ENCODE measurements around the gene ARHGAP26. TPM values are rescaled to one million over a fixed set of nuclear protein-coding genes. Genes with fewer than 3 reads are reported as not detected.

The ARHGAP26 gene
- total and polyA plus RNA-seq, 2 of the 4 experiments (the other 2 are of a cell fraction): 0.54 to 0.56 TPM

DNA sequence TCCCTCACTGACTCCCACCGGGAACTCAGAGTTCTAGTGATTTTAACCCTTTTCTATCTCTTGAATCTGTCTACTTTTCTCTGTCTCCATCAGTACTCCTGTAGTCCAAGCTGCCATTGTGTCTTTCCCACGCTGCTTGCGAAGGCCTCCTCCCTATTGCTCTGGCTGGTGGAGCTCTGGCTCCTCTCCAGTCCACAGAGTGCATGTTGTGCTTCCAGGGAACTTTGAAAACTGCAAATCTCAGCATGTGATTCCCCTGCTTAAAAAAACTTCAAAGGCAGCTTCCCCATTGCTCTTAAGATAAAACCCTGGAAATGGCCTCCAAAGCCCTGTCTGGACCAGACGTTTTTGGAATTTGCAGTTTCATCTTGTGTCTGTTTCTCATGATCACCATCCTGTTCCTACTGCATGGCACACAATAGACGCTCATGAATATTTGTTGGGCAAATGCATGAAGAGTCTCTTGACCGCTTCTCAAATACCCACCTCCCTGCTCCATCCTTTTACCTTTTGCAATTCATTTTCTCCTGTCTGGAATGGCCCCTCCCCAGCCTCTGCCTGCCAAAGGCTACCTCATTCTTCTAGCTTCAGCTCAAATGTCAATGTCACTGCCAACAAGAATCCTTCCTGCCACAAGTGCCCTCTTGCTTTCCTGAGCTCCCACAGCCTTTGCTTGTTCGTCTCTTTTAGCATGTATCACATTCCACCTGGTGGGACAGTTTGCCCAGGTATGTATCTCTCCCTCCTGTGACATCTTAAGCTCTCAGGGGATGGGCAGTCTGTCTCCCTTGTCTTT is 293.2 kb downstream of the ARHGAP26 start:
- H3K18ac ChIP-seq (ENCODE audit: low read depth, low read length): peak overlapping the region; percentile 93
- no peak overlapping the region for H3K4me2 ChIP-seq (ENCODE audit: low read depth, low read length)
- H3K23ac ChIP-seq (ENCODE audit: low read depth, low read length): peak overlapping the region; percentile 85
- ChIA-PET CTCF (interaction anchor here (0.5 to 1.6 kb wide), 4 partner anchors 57 to 491 kb away, joined by 3 to 8 read pairs (median 3); no protein-coding TSS in a partner anchor), POLR2A (ENCODE audit: unreplicated experiment) (no interaction called here)
- peak overlapping the region; percentile 66 for H4K5ac ChIP-seq (ENCODE audit: low read depth, low read length)
- DNase-seq (peak; percentile 51), ATAC-seq (ENCODE audit: low read depth) (no peak)
- in situ Hi-C loops (cut with MboI; ENCODE audit: low sequenced_read_pairs) (no loop called here), dilution Hi-C loops (cut with HindIII; ENCODE audit: low sequenced_read_pairs, unreplicated experiment) (no loop called here), intact Hi-C loops (cut with micrococcal nuclease) (loop anchor here (5.0 kb wide), 1 partner anchor 36 kb away; no protein-coding TSS in a partner anchor)
- H3K9me1 ChIP-seq (ENCODE audit: insufficient read depth, low read length): peaks cover 36% of the 10 kb centered on the region
- H4K20me1 ChIP-seq (ENCODE audit: insufficient read depth, low read length): no peaks in the 10 kb centered on the region
- H3K4ac ChIP-seq (ENCODE audit: low read depth, low read length): peak overlapping the region; percentile 95
- H2BK15ac ChIP-seq (ENCODE audit: low read depth, low read length): peak overlapping the region; percentile 95
- H3K9me3 ChIP-seq (ENCODE audit: control insufficient read depth, insufficient read depth, low read length): no peaks in the 10 kb centered on the region
- peak overlapping the region; percentile 67 for H2AFZ ChIP-seq (replicated peaks; ENCODE audit: low read length, poor library complexity)
- no TSS peak for BruUV-seq (replicated peaks)
- H3K4me1 ChIP-seq (ENCODE audit: control insufficient read depth, insufficient read depth, low read length): peaks cover 43% of the 10 kb centered on the region
- H3K14ac ChIP-seq (replicated peaks; ENCODE audit: low read depth, low read length): peak overlapping the region; percentile 93
- no peak overlapping the region for H3K9ac ChIP-seq (ENCODE audit: low read depth, low read length)
- no peak overlapping the region for H3K4me3 ChIP-seq (ENCODE audit: insufficient read depth, low read depth, low read length)
- H3K27ac ChIP-seq (ENCODE audit: insufficient read depth, low read length): peak overlapping the region; percentile 30; the same call in 1 of the 2 replicates
- H3K56ac ChIP-seq (ENCODE audit: extremely low read depth, insufficient read depth, low read length): 0 out of 2 replicates have a peak overlapping the region, but pooled peaks have one; percentile 11
- H3K36me3 ChIP-seq (ENCODE audit: control insufficient read depth, insufficient read depth, low read length): no peaks in the 10 kb centered on the region
- peaks cover 0 to 14% of the 10 kb centered on the region in 2 experiments; a peak in 2 of 4 replicates for H3K79me1 ChIP-seq (ENCODE audit: low read depth in 1 of 2, low read length in 2 of 2)
- H4K8ac ChIP-seq (ENCODE audit: low read depth in 2 of 2, low read length in 2 of 2): peak overlapping the region; percentile 50 to 83
- H2BK5ac ChIP-seq (ENCODE audit: low read depth, low read length, poor library complexity, severe bottlenecking): peak overlapping the region; percentile 92
- peak overlapping the region; percentile 76 for H2BK20ac ChIP-seq (ENCODE audit: low read depth, low read length)
- H3K27me3 ChIP-seq (ENCODE audit: control insufficient read depth, insufficient read depth, low read length): no peaks in the 10 kb centered on the region
- H2AK5ac ChIP-seq (ENCODE audit: low read depth, low read length): peak overlapping the region; percentile 94
- 56% methylated on average over 5 of the region's 7 CpGs; no CpG with 5 or more reads in 1 of the 2 experiments for WGBS, 2 experiments (ENCODE audit: extremely low coverage in 2 of 2, insufficient read length in 1 of 2)
- peak overlapping the region; percentile 88 for H2AK9ac ChIP-seq (replicated peaks; ENCODE audit: low read depth, low read length, poor library complexity)
- peak overlapping the region; percentile 97 for H2BK120ac ChIP-seq (ENCODE audit: low read depth, low read length)
- peak overlapping the region; percentile 88 for H4K91ac ChIP-seq (ENCODE audit: insufficient read depth, low read depth, low read length)
- TF ChIP-seq, protein P1, sequence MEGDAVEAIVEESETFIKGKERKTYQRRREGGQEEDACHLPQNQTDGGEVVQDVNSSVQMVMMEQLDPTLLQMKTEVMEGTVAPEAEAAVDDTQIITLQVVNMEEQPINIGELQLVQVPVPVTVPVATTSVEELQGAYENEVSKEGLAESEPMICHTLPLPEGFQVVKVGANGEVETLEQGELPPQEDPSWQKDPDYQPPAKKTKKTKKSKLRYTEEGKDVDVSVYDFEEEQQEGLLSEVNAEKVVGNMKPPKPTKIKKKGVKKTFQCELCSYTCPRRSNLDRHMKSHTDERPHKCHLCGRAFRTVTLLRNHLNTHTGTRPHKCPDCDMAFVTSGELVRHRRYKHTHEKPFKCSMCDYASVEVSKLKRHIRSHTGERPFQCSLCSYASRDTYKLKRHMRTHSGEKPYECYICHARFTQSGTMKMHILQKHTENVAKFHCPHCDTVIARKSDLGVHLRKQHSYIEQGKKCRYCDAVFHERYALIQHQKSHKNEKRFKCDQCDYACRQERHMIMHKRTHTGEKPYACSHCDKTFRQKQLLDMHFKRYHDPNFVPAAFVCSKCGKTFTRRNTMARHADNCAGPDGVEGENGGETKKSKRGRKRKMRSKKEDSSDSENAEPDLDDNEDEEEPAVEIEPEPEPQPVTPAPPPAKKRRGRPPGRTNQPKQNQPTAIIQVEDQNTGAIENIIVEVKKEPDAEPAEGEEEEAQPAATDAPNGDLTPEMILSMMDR (conservative IDR thresholded peaks at IDR 0.05; ENCODE audit: low read depth, low read length): no peak
- TF ChIP-seq, protein P2, sequence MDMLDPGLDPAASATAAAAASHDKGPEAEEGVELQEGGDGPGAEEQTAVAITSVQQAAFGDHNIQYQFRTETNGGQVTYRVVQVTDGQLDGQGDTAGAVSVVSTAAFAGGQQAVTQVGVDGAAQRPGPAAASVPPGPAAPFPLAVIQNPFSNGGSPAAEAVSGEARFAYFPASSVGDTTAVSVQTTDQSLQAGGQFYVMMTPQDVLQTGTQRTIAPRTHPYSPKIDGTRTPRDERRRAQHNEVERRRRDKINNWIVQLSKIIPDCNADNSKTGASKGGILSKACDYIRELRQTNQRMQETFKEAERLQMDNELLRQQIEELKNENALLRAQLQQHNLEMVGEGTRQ (IDR thresholded peaks at IDR 0.05; ENCODE audit: low read depth, low read length): no peak
- no peak for TF ChIP-seq CEBPB (IDR thresholded peaks at IDR 0.05; ENCODE audit: low read depth, low read length)
- no peak for TF ChIP-seq CHD1 (IDR thresholded peaks at IDR 0.05; ENCODE audit: low read depth, low read length)
- no peak for TF ChIP-seq POLR2A (IDR thresholded peaks at IDR 0.05; ENCODE audit: low read depth, low read length)
- TF ChIP-seq, protein P3, sequence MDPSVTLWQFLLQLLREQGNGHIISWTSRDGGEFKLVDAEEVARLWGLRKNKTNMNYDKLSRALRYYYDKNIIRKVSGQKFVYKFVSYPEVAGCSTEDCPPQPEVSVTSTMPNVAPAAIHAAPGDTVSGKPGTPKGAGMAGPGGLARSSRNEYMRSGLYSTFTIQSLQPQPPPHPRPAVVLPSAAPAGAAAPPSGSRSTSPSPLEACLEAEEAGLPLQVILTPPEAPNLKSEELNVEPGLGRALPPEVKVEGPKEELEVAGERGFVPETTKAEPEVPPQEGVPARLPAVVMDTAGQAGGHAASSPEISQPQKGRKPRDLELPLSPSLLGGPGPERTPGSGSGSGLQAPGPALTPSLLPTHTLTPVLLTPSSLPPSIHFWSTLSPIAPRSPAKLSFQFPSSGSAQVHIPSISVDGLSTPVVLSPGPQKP (IDR thresholded peaks at IDR 0.05; ENCODE audit: borderline replicate concordance, low read depth, low read length): no peak
- no peak for TF ChIP-seq NFE2L2 (IDR thresholded peaks at IDR 0.05; ENCODE audit: low read depth, low read length)
- no peak for TF ChIP-seq RAD21 (IDR thresholded peaks at IDR 0.05; ENCODE audit: low read length)
- no peak for TF ChIP-seq BHLHE40 (IDR thresholded peaks at IDR 0.05; ENCODE audit: low read depth, low read length)
- TF ChIP-seq MXI1 (IDR thresholded peaks at IDR 0.05; ENCODE audit: borderline replicate concordance, low read depth, low read length): no peak
- TF ChIP-seq MAZ (IDR thresholded peaks at IDR 0.05; ENCODE audit: borderline replicate concordance, low read depth, low read length): no peak
- TF ChIP-seq RCOR1 (IDR thresholded peaks at IDR 0.05; ENCODE audit: insufficient replicate concordance, low read length): no peak
- no peak for TF ChIP-seq FOS (IDR thresholded peaks at IDR 0.05; ENCODE audit: low read depth, low read length)
- TF ChIP-seq RFX5 (IDR thresholded peaks at IDR 0.05; ENCODE audit: low read depth, low read length): no peak
